ENCODE results near the gene OLFML2B. TPM values are rescaled to one million over a fixed set of nuclear protein-coding genes. Genes with fewer than 3 reads are reported as not detected.

Gene OLFML2B
- total RNA-seq, 1 experiment from 2014 or later = not detected

Other genes starting within 250 kb of the OLFML2B start
- 0.06 and 0.20 TPM in 2 replicates for gene NOS1AP, start 45.8 kb upstream of the OLFML2B start, total RNA-seq (2014; rRNA removed; shearing (Covaris generic))